SK-N-SH (cell line): ENCODE data around the gene SNX21. TPM values are rescaled to one million over a fixed set of nuclear protein-coding genes. Genes with fewer than 3 reads are reported as not detected.

ENCODE experiments used
- CTCF ChIA-PET: fragments of 300-600, 350-600 bp; formaldehyde crosslinking; extraction: SDS; loops from one replicate; lab custom pipeline; 2021; lab: Yijun Ruan, JAX
- POLR2A ChIA-PET: fragments of 350-600 bp; sonication (Branson Sonifier 250); formaldehyde crosslinking; extraction: SDS; loops from one replicate; lab custom pipeline; 2020; ENCODE audit warnings: antibody characterized with exemption, inconsistent platforms; lab: Yijun Ruan, JAX
- DNase-seq: peaks from one replicate; pipeline ENCODE4 v3.0.0; 2012
- H2AFZ ChIP-seq: fragments of 200-600 bp; sonication (generic); 2 replicates; pipeline ENCODE4 v1.8.1; 2016; ENCODE audit warnings: antibody characterized with exemption, mild to moderate bottlenecking, low read depth
- H3F3A ChIP-seq: fragments of 200-600 bp; sonication (generic); replicated peaks from 2 replicates; pipeline ENCODE3; 2016; ENCODE audit warnings: antibody characterized with exemption, mild to moderate bottlenecking; ENCODE audit not compliant: insufficient read depth
- H3K27ac ChIP-seq, 2 experiments: fragments of 200-500 bp in 1 of 2; fragments of 200-600 bp in 1 of 2; sonication (Bioruptor generic) in 1 of 2; sonication (generic), shearing (Covaris generic) in 1 of 2; 2 replicates each; pipeline versions ENCODE4 v1.5.1 to v1.6.1; 2014 to 2016; ENCODE audit warnings: low read depth in 2 of 2, inconsistent platforms in 1 of 2, low read length in 1 of 2, mild to moderate bottlenecking in 1 of 2, mixed read lengths in 1 of 2
- H3K27me3 ChIP-seq: fragments of 200-600 bp; sonication (generic), shearing (Covaris generic); 2 replicates; pipeline ENCODE4 v1.6.1; 2016; ENCODE audit warnings: mixed run types; ENCODE audit not compliant: insufficient read depth
- H3K36me3 ChIP-seq, 2 experiments: fragments of 200-500 bp in 1 of 2; fragments of 200-600 bp in 1 of 2; sonication (Bioruptor generic) in 1 of 2; sonication (generic) in 1 of 2; replicated peaks in 1 of 2; 2 replicates each; pipeline versions ENCODE3 to v1.5.1; 2014 to 2016; ENCODE audit warnings: low read length in 1 of 2, mild to moderate bottlenecking in 1 of 2; ENCODE audit not compliant: insufficient read depth in 2 of 2, control insufficient read depth in 1 of 2
- H3K4me1 ChIP-seq, 2 experiments: fragments of 200-500 bp in 1 of 2; fragments of 200-600 bp in 1 of 2; sonication (Bioruptor generic) in 1 of 2; sonication (generic), shearing (Covaris generic) in 1 of 2; 2 replicates each; pipeline versions ENCODE4 v1.5.1 to v1.6.1; 2014 to 2016; ENCODE audit warnings: low read depth in 1 of 2, low read length in 1 of 2, mixed run types in 1 of 2; ENCODE audit not compliant: insufficient read depth in 2 of 2, control insufficient read depth in 1 of 2
- H3K4me2 ChIP-seq: fragments of 200-600 bp; sonication (generic), shearing (Covaris generic); 2 replicates; pipeline ENCODE4 v1.6.1; 2017; ENCODE audit warnings: mixed run types
- H3K4me3 ChIP-seq, 2 experiments: fragments of 200-500 bp in 1 of 2; fragments of 200-600 bp in 1 of 2; sonication (Bioruptor generic) in 1 of 2; sonication (generic), shearing (Covaris generic) in 1 of 2; 2 replicates each; pipeline versions ENCODE4 v1.5.1 to v1.8.1; 2014 to 2016; ENCODE audit warnings: low read depth in 2 of 2, inconsistent platforms in 1 of 2, low read length in 1 of 2, mild to moderate bottlenecking in 1 of 2, mixed read lengths in 1 of 2, moderate library complexity in 1 of 2
- H3K79me2 ChIP-seq: fragments of 200-600 bp; sonication (generic); 2 replicates; pipeline ENCODE4 v1.8.1; 2017; ENCODE audit warnings: mild to moderate bottlenecking; ENCODE audit not compliant: insufficient read depth
- H3K9ac ChIP-seq: fragments of 200-600 bp; sonication (generic); 2 replicates; pipeline ENCODE4 v1.6.1; 2017; ENCODE audit warnings: mixed run types
- H3K9me2 ChIP-seq: fragments of 200-600 bp; sonication (generic); 2 replicates; pipeline ENCODE4 v1.6.1; 2017; ENCODE audit warnings: mixed run types
- H3K9me3 ChIP-seq: fragments of 200-600 bp; sonication (generic); 2 replicates; pipeline ENCODE4 v1.6.1; 2017; ENCODE audit warnings: mixed run types, mild to moderate bottlenecking, moderate library complexity
- H4K20me1 ChIP-seq: fragments of 200-600 bp; sonication (generic); 2 replicates; pipeline ENCODE4 v1.6.1; 2017; ENCODE audit warnings: mild to moderate bottlenecking, mixed run types; ENCODE audit not compliant: insufficient read depth
- ELF1 ChIP-seq: IDR thresholded peaks from 2 replicates; pipeline ENCODE4 v1.4.0; 2012
- MXI1 ChIP-seq: IDR thresholded peaks from 2 replicates; pipeline ENCODE4 v1.6.1; 2012; ENCODE audit warnings: mild to moderate bottlenecking, low read depth, low read length, improper control_type of control experiment
- NFIC ChIP-seq: IDR thresholded peaks from 2 replicates; pipeline ENCODE4 v1.4.0; 2012; ENCODE audit warnings: borderline replicate concordance
- RAD21 ChIP-seq: IDR thresholded peaks from 2 replicates; pipeline ENCODE4 v1.6.1; 2012; ENCODE audit warnings: mild to moderate bottlenecking, low read length
- RFX5 ChIP-seq: IDR thresholded peaks from 2 replicates; pipeline ENCODE4 v1.6.1; 2012; ENCODE audit warnings: mild to moderate bottlenecking, improper control_type of control experiment, low read length
- RXRA ChIP-seq: IDR thresholded peaks from 2 replicates; pipeline ENCODE4 v1.4.0; 2012; ENCODE audit warnings: low read depth, mild to moderate bottlenecking, borderline replicate concordance
- SIN3A ChIP-seq: IDR thresholded peaks from 2 replicates; pipeline ENCODE4 v1.6.1; 2012; ENCODE audit warnings: low read depth, mild to moderate bottlenecking, low read length, moderate library complexity, borderline replicate concordance
- TEAD4 ChIP-seq: IDR thresholded peaks from 2 replicates; pipeline ENCODE4 v1.4.0; 2012; ENCODE audit warnings: mild to moderate bottlenecking, borderline replicate concordance; ENCODE audit not compliant: insufficient read depth
- WGBS: methylation state at CpG from one replicate; pipeline ENCODE4 v1.1.6; 2017; ENCODE audit warnings: low lambda C conversion rate; 5-methylcytosine and 5-hydroxymethylcytosine counted together
- polyA plus RNA-seq, 3 experiments: library from polyadenylated mRNA; depleted of rRNA; stranded (reverse); fragments of >200 nt; gene quantifications; 2 replicates each; pipeline ENCODE4 v1.2.3, GENCODE V29; 2012
- TF ChIP-seq, protein P1 (sequence below): IDR thresholded peaks from 2 replicates; pipeline ENCODE4 v1.4.0; 2012; ENCODE audit warnings: low read depth, borderline replicate concordance
- TF ChIP-seq, protein P2 (sequence below): IDR thresholded peaks from 2 replicates; pipeline ENCODE4 v1.4.0; 2012; ENCODE audit warnings: low read depth, borderline replicate concordance
- TF ChIP-seq, protein P3 (sequence below): fragments of 200-600 bp; sonication (generic); IDR thresholded peaks from 2 replicates; pipeline ENCODE4 v1.6.1; 2017; ENCODE audit warnings: antibody characterized with exemption, mild to moderate bottlenecking, moderate library complexity

Gene SNX21
- polyA plus RNA-seq, 1 of the 3 experiments (the other 2 are of a cell fraction): 22.1 TPM

DNA sequence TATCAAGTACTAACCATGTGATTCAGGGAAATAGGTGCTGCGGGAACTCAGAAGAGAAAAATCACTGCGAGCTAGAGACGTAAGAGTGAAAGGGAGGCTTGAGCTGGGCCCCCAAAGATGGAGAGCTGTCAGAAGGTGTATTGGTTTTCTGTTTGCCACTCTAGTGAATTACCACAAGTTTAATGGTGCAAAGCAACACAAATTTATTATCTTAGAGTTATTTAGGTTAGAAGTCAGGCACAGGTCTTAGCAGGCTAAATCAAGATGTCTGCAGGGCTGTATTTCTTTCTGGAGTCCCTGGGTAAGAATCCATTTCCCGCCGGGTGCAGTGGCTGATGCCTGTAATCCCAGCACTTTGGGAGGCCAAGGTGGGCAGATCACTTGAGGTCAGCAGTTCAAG is 26.3 kb downstream of the SNX21 start:
- Histone ChIP-seq H3K4me2 (no peak overlapping the region), H3K9me3 (no peaks in the 10 kb centered on the region), H3K27me3 (no peaks in the 10 kb centered on the region), H3K4me1 (peaks cover 8 to 12% of the 10 kb centered on the region in 2 experiments; a peak in 2 of 4 replicates), H3K9ac (no peak overlapping the region), H3K4me3 (no peak overlapping the region), H3K36me3 (no peaks in the 10 kb centered on the region), H3K27ac (no peak overlapping the region), H3K79me2 (peaks cover 22% of the 10 kb centered on the region), H3K9me2 (no peaks in the 10 kb centered on the region), H4K20me1 (no peaks in the 10 kb centered on the region), H3F3A (no peaks in the 10 kb centered on the region), H2AFZ (no peak overlapping the region)
- 99% methylated on average over 3 of the region's 5 CpGs for WGBS
- POLR2A ChIA-PET: no interaction called here
- no peak for DNase-seq
- TF ChIP-seq, protein P1, sequence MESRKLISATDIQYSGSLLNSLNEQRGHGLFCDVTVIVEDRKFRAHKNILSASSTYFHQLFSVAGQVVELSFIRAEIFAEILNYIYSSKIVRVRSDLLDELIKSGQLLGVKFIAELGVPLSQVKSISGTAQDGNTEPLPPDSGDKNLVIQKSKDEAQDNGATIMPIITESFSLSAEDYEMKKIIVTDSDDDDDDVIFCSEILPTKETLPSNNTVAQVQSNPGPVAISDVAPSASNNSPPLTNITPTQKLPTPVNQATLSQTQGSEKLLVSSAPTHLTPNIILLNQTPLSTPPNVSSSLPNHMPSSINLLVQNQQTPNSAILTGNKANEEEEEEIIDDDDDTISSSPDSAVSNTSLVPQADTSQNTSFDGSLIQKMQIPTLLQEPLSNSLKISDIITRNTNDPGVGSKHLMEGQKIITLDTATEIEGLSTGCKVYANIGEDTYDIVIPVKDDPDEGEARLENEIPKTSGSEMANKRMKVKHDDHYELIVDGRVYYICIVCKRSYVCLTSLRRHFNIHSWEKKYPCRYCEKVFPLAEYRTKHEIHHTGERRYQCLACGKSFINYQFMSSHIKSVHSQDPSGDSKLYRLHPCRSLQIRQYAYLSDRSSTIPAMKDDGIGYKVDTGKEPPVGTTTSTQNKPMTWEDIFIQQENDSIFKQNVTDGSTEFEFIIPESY: no peak
- no peak for TF ChIP-seq TEAD4
- TF ChIP-seq MXI1: no peak
- TF ChIP-seq, protein P2, sequence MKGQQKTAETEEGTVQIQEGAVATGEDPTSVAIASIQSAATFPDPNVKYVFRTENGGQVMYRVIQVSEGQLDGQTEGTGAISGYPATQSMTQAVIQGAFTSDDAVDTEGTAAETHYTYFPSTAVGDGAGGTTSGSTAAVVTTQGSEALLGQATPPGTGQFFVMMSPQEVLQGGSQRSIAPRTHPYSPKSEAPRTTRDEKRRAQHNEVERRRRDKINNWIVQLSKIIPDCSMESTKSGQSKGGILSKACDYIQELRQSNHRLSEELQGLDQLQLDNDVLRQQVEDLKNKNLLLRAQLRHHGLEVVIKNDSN: no peak
- TF ChIP-seq ELF1: no peak
- TF ChIP-seq RAD21: no peak
- no peak for TF ChIP-seq RFX5
- TF ChIP-seq, protein P3, sequence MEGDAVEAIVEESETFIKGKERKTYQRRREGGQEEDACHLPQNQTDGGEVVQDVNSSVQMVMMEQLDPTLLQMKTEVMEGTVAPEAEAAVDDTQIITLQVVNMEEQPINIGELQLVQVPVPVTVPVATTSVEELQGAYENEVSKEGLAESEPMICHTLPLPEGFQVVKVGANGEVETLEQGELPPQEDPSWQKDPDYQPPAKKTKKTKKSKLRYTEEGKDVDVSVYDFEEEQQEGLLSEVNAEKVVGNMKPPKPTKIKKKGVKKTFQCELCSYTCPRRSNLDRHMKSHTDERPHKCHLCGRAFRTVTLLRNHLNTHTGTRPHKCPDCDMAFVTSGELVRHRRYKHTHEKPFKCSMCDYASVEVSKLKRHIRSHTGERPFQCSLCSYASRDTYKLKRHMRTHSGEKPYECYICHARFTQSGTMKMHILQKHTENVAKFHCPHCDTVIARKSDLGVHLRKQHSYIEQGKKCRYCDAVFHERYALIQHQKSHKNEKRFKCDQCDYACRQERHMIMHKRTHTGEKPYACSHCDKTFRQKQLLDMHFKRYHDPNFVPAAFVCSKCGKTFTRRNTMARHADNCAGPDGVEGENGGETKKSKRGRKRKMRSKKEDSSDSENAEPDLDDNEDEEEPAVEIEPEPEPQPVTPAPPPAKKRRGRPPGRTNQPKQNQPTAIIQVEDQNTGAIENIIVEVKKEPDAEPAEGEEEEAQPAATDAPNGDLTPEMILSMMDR: no peak
- TF ChIP-seq SIN3A: no peak
- CTCF ChIA-PET: no interaction called here

DNA sequence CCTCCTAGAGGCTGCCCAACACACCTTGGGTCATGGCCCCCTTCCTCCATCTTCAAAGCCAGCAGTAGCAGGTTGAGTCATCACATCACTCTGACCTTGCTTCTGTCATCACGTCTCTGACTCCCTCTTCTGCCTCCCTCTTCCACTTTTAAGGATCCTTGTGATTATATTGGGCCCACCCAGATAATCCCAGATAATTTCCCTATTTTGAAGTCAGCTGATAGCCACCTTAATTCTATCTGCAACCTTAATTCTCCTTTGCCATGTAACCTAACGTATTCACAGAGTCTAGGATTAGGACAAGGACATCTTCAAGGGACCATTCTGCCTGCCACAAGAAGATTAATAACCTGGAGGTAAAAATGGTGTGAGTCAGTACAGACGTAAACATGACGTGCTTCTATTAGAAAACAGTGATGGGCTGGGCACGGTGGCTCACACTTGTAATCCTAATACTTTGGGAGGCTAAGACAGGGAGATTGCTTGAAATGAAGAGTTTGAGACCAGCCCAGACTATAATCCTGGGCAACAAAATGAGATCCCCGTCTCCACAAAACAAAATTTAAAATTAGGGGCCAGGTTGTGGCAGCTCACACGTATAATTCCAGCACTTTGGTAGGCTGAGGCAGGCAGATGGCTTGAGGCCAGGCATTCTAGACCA is 27.1 kb downstream of the SNX21 start:
- Histone ChIP-seq H3K9me3 (no peaks in the 10 kb centered on the region), H3K9ac (no peak overlapping the region), H3K36me3 (no peaks in the 10 kb centered on the region), H3K9me2 (no peaks in the 10 kb centered on the region), H3K79me2 (peaks cover 15% of the 10 kb centered on the region), H3F3A (no peaks in the 10 kb centered on the region), H3K27me3 (no peaks in the 10 kb centered on the region)
- TF ChIP-seq NFIC: peak; percentile 52
- no peak for TF ChIP-seq RXRA
- TF ChIP-seq, all 33 proteins: peak for 1
- DNase-seq: no peak
- POLR2A ChIA-PET: interaction anchor here (1.0 kb wide), 1 partner anchor 20 kb away, joined by 4 read pairs; no protein-coding TSS in a partner anchor
- Histone ChIP-seq H3K4me3 (no peak overlapping the region), H2AFZ (no peak overlapping the region), H3K4me1 (peaks cover 8 to 10% of the 10 kb centered on the region in 2 experiments; a peak in 2 of 4 replicates), H4K20me1 (no peaks in the 10 kb centered on the region), H3K27ac (no peak overlapping the region), H3K4me2 (no peak overlapping the region)
- CTCF ChIA-PET: interaction anchor here (1.2 kb wide), 1 partner anchor 62 kb away, joined by 5 read pairs; no protein-coding TSS in a partner anchor
- WGBS: 60% methylated on average over 7 of the region's 7 CpGs
